DND-41 (cell line): ENCODE measurements around the gene IFT27.

Source experiments
- EZH2 ChIP-seq: IDR thresholded peaks from 3 replicates; pipeline ENCODE4 v1.6.1; 2012; ENCODE audit warnings: borderline replicate concordance, low read depth, mild to moderate bottlenecking, moderate library complexity, low read length, inconsistent platforms; ENCODE audit not compliant: severe bottlenecking
- TF ChIP-seq, protein P1 (sequence below): IDR thresholded peaks from 2 replicates; pipeline ENCODE4 v1.5.1; 2012; ENCODE audit warnings: borderline replicate concordance, low read length, moderate library complexity, mild to moderate bottlenecking; ENCODE audit not compliant: poor library complexity, severe bottlenecking; ENCODE audit errors: extremely low read depth

DNA sequence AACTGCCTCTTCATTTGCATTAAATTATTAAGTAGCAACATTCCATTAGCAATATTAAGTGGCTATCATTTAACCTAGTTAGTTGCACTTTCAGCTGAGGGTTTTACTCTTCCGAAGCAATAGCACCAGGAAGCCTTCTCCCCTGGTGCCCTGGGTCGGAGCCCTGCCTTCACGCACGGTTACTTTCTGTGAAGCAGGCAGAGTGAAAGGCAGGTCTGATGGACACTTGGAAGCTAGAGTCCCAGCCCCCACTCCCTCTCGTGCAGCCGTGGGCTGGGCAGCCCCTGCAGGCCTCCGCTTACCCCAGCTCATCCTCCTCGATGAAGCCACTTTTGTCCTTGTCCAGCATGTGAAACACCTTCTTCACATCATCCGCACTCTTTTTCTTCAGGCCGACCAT, 38.9 kb upstream of the IFT27 start:
- TF ChIP-seq, protein P1, sequence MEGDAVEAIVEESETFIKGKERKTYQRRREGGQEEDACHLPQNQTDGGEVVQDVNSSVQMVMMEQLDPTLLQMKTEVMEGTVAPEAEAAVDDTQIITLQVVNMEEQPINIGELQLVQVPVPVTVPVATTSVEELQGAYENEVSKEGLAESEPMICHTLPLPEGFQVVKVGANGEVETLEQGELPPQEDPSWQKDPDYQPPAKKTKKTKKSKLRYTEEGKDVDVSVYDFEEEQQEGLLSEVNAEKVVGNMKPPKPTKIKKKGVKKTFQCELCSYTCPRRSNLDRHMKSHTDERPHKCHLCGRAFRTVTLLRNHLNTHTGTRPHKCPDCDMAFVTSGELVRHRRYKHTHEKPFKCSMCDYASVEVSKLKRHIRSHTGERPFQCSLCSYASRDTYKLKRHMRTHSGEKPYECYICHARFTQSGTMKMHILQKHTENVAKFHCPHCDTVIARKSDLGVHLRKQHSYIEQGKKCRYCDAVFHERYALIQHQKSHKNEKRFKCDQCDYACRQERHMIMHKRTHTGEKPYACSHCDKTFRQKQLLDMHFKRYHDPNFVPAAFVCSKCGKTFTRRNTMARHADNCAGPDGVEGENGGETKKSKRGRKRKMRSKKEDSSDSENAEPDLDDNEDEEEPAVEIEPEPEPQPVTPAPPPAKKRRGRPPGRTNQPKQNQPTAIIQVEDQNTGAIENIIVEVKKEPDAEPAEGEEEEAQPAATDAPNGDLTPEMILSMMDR = no peak
- TF ChIP-seq EZH2 = no peak
